Right kidney (tissue), 1 donor: ENCODE results near the gene KLHL26.
A peak's percentile ranks its signal among the peaks of the same experiment; 100 is the strongest.
"Not testable (repeated sequence)": the region's sequence is repeated elsewhere in the genome, so short reads cannot be mapped to it uniquely, and the experiment has no call there.

Experiments
- DNase-seq: peaks from one replicate; pipeline ENCODE4 v3.0.0-alpha.2; 2016

The KLHL26 gene

GRCh38 chr19:18665771-18666202 is 29.0 kb downstream of the KLHL26 start:
- DNase-seq = no peak

DNA sequence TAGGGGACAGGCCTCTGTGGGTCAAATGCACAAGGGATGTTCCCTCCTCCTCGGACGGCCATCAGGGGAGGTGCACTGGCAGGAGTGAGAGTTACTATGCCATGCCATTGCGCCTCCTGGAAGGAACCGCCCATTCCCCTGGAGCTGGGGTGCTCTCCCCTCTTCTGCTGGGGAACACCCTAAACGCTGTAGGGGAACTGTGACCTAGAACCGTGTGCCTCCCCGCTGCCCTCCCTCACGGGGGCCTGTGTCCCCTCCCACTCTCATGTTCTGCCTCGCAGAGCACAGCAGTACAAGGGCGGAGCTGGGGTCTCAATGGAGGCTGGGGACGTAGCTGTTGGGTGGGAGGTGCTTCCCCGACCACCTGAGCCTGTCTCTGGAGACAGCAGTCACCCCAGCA is 29.5 kb downstream of the KLHL26 start:
- no peak for DNase-seq

GRCh38 chr19:18666784-18667183 is 30.0 kb downstream of the KLHL26 start:
- no peak for DNase-seq

DNA sequence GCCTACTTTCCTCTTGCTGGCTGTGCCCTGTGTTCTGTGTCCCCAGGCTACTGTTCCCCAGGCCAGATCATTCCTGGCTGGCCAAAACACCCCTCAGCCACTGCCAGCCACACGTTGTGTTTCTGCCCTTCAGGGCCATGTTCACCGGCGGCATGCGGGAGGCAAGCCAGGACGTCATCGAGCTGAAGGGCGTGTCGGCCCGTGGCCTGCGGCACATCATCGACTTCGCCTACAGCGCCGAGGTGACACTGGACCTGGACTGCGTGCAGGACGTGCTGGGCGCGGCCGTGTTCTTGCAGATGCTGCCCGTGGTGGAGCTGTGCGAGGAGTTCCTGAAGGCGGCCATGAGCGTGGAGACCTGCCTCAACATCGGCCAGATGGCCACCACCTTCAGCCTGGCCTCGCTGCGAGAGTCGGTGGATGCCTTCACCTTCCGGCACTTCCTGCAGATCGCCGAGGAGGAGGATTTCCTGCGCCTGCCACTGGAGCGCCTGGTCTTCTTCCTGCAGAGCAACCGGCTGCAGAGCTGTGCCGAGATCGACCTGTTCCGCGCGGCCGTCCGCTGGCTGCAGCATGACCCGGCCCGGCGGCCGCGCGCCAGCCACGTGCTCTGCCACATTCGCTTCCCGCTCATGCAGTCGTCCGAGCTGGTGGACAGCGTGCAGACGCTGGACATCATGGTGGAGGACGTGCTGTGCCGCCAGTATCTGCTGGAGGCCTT is 30.9 kb downstream of the KLHL26 start:
- no peak for DNase-seq

DNA sequence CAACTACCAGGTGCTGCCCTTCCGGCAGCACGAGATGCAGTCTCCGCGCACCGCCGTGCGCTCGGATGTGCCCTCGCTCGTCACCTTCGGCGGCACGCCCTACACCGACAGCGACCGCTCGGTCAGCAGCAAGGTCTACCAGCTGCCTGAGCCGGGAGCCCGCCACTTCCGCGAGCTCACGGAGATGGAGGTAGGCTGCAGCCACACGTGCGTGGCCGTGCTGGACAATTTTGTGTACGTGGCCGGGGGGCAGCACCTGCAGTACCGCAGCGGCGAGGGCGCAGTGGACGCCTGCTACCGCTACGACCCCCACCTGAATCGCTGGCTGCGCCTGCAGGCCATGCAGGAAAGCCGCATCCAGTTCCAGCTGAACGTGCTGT is 31.4 kb downstream of the KLHL26 start:
- DNase-seq = no peak

- DNase-seq = no peak
Measured at GRCh38 chr19:18668744-18669523, 32.1 kb downstream of the KLHL26 start.

DNA sequence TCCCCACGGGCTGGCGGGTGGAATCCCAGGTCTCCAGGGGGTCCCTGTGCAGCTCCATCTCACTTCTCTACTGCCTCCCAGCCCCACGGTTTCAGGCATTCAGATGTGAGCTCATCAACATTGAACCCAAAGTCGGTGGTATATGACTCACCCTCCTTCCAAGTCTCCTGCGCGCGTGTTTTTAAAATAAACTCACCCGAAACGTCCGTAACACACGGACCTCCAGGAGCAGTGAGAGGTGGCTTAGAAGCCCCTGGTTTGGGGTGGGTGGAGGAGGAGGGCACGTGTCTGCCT is 32.6 kb downstream of the KLHL26 start:
- DNase-seq = no peak

DNA sequence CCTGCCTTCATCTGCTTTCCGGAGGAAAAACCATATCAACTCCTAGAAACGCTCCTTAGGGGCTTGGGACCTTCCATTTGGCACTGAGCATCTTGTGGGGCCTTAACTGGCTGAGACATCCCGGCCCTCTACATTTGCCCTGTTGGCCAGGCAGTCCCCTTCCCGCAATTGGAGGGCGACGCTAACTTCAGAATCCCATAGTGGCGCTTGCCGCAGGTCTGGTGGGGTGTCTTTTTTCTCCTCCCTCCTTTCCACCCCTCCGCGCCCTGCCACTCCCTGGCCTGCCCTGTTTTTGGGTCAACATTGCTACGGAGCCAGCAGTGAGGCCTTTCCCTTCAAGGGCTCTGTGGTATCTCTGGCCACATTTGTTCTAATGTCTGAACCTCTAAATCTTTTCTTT is 33.1 kb downstream of the KLHL26 start:
- DNase-seq = no peak

- DNase-seq = no peak
Measured at GRCh38 chr19:18670312-18670711, 33.5 kb downstream of the KLHL26 start.

GRCh38 chr19:18671303-18672043 is 34.6 kb downstream of the KLHL26 start:
- no peak for DNase-seq

- no peak for DNase-seq
Measured at GRCh38 chr19:18672044-18672451, 35.2 kb downstream of the KLHL26 start.

DNA sequence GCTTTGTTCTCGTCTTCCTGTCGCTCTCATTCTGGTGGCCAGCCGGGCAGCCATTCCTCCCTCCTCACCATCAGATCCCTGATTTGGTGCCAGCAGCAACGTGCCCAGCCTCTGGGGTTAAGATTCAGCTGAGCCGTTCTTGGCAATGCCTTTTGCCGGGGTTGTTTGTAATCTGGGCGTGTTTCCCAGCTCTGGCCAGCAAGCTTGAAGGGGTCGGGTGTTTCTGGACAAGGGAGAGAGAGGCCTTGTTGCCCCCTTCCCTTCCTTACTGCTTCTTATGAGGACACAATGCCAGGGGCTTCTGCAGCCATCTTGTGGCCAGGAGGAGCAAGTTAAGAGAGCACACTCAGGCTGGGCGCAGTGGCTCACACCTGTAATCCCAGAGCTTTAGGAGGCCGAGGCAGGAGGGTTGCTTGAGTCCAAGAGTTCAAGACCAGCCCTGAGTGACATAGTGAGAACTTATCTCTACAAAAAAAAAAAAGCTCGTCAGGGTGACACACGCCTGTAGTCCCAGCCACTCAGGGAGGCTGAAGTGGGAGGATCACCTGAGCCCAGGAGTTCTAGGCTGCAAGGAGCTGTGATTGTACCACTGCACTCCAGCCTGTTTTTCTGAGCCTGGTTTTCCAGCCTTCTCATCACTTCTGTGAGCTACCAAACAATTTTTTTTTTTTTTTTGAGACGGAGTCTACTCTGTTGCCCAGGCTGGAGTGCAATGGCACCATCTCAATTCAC is 35.9 kb downstream of the KLHL26 start:
- no peak for DNase-seq

GRCh38 chr19:18674616-18675015 is 37.8 kb downstream of the KLHL26 start:
- DNase-seq = no peak

GRCh38 chr19:18675779-18676178 is 39.0 kb downstream of the KLHL26 start:
- no peak for DNase-seq

- no peak for DNase-seq
Measured at GRCh38 chr19:18676692-18677091, 39.9 kb downstream of the KLHL26 start.

DNA sequence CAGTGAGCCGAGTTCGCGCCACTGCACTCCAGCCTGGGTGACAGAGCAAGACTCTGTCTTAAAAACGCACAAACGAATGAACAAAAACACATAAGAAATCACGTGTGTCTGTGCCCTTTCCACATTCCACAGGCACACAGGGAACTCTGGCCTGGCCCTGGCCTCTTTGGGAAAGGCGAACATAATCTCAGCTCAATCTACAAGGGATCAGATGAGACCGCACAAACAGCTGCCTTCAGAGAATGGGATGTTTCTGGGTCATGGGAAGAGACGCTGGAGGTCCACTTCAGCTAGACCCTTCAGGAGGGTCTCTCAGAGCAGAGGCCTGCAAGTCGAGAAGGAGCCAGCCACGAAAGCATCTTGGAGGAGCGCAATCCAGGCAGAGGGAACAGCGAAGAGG is 40.3 kb downstream of the KLHL26 start:
- no peak for DNase-seq

- not testable (repeated sequence) for DNase-seq
Measured at GRCh38 chr19:18680148-18680547, 43.3 kb downstream of the KLHL26 start.

- DNase-seq = no peak
Measured at GRCh38 chr19:18682807-18683108, 45.9 kb downstream of the KLHL26 start.

- DNase-seq = peak; percentile 88
Measured at GRCh38 chr19:18683109-18683957, 46.5 kb downstream of the KLHL26 start, which contains the start of gene CRTC1. Gene CRTC1, plus strand, starts transcription at chr19:18683680. Its CDS starts 23 bp downstream, at chr19:18683703.

DNA sequence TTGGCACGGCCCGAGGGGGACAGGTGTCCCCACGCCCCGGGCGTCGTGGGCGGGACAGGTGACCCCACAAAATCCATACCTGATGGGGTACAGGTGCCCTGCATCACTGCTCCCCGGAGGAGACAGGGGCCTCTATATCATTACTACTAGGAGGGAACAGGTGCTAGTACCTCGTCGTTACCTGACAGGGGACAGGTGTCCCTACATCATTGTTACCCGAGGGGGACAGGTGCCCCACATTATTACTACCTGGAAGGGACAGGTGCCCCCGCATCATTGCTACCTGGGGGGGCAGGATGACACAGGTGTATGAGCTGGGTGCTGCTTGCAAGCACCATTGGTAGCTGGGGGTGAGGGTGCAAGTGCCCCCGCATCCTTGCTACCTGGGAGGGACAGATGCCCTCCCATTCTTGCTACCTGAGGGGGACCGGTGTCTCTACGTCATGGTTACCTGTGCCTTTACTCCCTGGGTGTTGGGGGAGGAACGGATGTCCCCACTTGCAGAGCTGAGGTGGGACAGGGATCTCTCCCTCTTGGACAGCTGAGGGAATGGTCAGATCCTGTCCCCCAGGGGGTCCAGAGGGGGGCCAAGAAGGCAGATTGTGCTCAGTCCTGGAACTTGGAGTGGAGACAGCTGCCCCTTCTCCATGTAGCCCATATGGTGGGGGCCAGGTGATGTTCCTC is 47.3 kb downstream of the KLHL26 start:
- no peak for DNase-seq

- DNase-seq = no peak
Measured at GRCh38 chr19:18684642-18684993, 47.8 kb downstream of the KLHL26 start.
